Fibroblast of villous mesenchyme (primary cell): ENCODE results near the gene KIFAP3. TPM values are rescaled to one million over a fixed set of nuclear protein-coding genes. Genes with fewer than 3 reads are reported as not detected.
"Not testable (repeated sequence)": the region's sequence is repeated elsewhere in the genome, so short reads cannot be mapped to it uniquely, and the experiment has no call there.

Experiments used
- DNase-seq: peaks from one replicate; pipeline ENCODE4 v3.0.0-alpha.2; 2010; ENCODE audit warnings: low read depth
- H3K4me3 ChIP-seq: 2 replicates; pipeline ENCODE4 v1.5.1; 2011; ENCODE audit warnings: low read depth, mild to moderate bottlenecking, low read length
- CTCF ChIP-seq: IDR thresholded peaks from 2 replicates; pipeline ENCODE4 v1.5.1; 2012; ENCODE audit warnings: low read depth, mild to moderate bottlenecking, low read length; ENCODE audit not compliant: insufficient read depth
- total RNA-seq: library from RNA; depleted of rRNA; stranded (reverse); fragments of >200 nt; gene quantifications from 2 replicates; pipeline ENCODE4 v1.2.3, GENCODE V29; 2012

The KIFAP3 gene
- total RNA-seq, 1 donor: 38.9 TPM

GRCh38 chr1:170073893-170074249, 624 bp downstream of the KIFAP3 start:
- H3K4me3 ChIP-seq: peak overlapping the region; percentile 85
- no peak for DNase-seq
- no peak for TF ChIP-seq CTCF

- H3K4me3 ChIP-seq: no peak overlapping the region
- DNase-seq: no peak
- TF ChIP-seq CTCF: no peak
Observed at GRCh38 chr1:170071378-170071777, 3.1 kb downstream of the KIFAP3 start.

- no peak for DNase-seq
- no peak for TF ChIP-seq CTCF
- H3K4me3 ChIP-seq: no peak overlapping the region
Observed at GRCh38 chr1:170068923-170069322, 5.6 kb downstream of the KIFAP3 start.

- DNase-seq: no peak
- TF ChIP-seq CTCF: no peak
- no peak overlapping the region for H3K4me3 ChIP-seq
Observed at GRCh38 chr1:170067253-170067819, 7.2 kb downstream of the KIFAP3 start.

- no peak overlapping the region for H3K4me3 ChIP-seq
- DNase-seq: no peak
- no peak for TF ChIP-seq CTCF
Observed at GRCh38 chr1:170064821-170065220, 9.7 kb downstream of the KIFAP3 start.

- no peak overlapping the region for H3K4me3 ChIP-seq
- DNase-seq: no peak
- TF ChIP-seq CTCF: no peak
Observed at GRCh38 chr1:170063109-170063826, 11.2 kb downstream of the KIFAP3 start.

GRCh38 chr1:170061676-170062075, 12.8 kb downstream of the KIFAP3 start:
- H3K4me3 ChIP-seq: not testable (repeated sequence)

GRCh38 chr1:170060015-170060520, 14.4 kb downstream of the KIFAP3 start:
- not testable (repeated sequence) for H3K4me3 ChIP-seq, DNase-seq

More at GRCh38 chr1:170061676-170062075, 12.8 kb downstream of the KIFAP3 start:
- DNase-seq: not testable (repeated sequence)
